HUDEP-2 (cell line): ENCODE results near the gene FMN1.

Experiments used
- DNase-seq, 76 experiments: peaks; one replicate each; lab custom pipeline; 2025; ENCODE audit not compliant: unreplicated experiment in 76 of 76; lab: John Stamatoyannopoulos, UW

FMN1 gene

DNA sequence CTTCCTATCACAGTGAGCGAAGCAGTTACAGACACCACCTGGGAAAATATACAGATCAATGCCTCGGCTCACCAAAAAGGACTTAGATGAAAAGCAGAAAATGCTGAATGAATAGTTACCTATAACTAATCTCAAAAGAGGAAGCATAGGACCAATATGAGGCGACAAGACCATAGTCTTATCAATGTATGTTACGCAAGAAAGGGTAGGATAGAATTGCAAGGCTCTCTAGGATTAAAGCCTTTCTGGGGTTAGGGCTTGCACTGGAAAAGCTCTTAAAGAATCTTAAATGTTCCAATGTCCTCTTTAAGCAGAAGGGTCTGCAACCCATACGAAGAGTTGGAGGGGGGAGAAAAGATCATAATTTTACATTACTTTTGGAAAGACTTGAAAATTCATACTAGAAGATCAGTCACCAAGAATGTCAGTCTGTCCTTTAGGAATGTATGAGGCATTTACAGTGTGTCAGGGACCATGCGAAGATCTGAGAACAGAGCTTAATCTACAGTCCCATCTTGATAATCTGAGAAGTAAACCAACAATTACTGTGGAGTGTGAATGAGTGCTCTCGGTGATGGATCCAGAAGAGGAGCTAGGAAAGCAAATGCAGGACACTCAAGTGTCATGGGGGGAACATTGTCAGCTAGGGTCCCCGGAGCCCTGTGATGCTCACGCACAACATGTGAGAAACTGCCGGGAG lies 290.8 kb downstream of the FMN1 start:
- DNase-seq, result no peak

GRCh38 chr15:32901995-32902394 lies 292.5 kb downstream of the FMN1 start:
- DNase-seq, result no peak

- DNase-seq, result no peak
Observed at GRCh38 chr15:32901192-32901591, 293.3 kb downstream of the FMN1 start.

DNA sequence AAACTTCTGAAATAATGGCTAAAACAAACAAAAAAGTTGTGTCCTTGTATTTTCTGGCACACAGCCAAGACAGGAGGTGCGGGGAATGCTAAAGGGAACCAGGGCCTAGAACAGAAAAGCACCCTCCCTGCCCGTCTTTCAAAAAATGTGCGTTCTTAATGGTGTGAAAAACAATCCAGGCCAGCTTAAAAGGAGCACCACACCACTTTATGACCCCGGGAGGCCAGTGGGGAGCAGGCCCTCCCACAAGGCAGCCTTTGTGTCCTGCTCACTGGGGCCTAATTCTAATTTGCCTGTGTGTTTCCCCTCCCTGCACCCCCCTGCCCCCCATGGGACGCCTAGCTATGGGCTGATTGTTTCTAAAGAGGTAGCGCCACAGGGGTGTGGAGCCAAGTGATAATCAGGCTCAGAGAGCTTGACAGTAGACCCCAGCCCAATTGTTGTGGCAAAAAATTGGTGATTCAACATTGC lies 295.4 kb downstream of the FMN1 start:
- DNase-seq, result no peak

DNA sequence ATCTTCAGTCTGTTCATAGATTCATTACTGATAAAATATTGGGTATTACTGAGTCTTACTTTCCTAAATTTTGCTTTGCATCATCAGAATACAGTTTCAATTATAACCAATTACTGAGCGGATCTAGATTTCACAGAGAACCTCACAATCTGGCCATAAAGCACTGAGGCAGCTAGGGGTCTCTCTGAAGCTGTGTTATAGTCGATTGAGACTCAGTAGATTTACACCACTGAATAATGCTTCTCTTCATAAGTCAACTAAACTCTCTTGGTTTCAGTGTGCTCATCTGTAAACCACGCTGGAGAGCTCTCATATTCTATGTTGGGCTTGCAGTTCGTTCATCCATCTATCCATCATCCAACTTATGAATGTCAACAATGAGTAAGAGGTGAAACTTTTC lies 296.1 kb downstream of the FMN1 start:
- no peak for DNase-seq

GRCh38 chr15:32893421-32893820 lies 301.1 kb downstream of the FMN1 start:
- no peak for DNase-seq

DNA sequence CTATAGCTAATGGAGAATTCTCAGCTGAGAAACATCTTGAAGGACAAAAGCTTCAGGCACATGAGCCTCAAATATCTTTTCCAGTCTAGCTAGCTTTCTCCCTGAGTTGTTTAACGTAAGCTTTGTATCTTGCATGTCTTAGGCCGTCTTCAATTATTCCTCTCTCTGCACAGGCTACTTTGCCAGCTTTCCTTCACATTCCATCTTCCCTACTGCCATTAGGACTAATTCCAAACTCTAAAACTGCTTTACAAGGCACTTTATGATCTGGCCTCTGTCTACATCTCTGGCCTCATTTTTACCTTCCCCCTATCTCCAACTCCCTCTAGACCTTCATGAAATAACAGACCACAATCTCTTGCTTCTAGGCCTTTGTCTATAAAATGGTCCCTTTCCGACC lies 305.3 kb downstream of the FMN1 start:
- DNase-seq, result no peak

DNA sequence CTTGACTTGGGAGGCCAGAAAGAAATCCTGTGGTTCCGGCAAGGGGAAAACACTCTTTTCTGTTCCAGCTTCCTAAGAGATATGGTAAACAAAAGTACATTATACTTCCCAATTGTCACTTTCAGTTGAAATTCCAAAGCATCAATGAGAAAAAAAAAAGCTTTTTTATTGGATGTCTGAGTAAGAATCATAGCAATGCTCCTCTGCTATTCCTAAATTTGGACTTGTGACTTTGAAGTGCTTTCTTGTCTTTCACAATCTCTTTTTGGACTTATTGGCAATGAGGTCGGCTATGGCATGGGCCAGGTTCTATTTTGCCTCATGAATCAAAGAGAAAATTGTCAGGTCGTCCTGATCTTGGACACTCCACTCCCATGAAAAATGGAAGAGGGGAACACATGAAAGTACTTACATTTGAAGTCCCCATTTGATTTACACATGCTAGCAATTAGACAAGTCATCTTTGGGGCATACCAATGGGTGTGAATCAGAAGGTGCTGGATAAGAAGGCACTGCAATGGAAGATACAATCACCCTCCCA lies 306.2 kb downstream of the FMN1 start:
- no peak for DNase-seq

DNA sequence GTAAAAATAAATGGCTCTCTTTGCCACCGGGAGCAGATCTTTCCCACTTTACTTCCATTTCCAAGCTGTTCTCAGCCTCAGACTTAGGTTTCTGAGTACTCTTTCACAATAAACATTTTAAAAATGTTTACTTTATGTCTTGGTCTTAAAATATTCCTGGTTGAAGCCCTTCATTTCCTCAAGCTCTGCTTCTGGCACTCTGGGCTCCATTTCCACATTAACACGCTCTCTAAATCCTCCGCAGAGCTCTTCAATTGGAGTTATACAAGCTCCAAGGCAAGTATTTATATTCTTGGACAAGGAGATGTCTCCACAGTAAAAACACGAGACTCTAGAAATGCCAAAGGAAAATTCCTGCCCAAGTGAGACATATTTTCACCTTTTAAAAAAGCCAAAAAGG lies 307.4 kb downstream of the FMN1 start:
- DNase-seq, result no peak

DNA sequence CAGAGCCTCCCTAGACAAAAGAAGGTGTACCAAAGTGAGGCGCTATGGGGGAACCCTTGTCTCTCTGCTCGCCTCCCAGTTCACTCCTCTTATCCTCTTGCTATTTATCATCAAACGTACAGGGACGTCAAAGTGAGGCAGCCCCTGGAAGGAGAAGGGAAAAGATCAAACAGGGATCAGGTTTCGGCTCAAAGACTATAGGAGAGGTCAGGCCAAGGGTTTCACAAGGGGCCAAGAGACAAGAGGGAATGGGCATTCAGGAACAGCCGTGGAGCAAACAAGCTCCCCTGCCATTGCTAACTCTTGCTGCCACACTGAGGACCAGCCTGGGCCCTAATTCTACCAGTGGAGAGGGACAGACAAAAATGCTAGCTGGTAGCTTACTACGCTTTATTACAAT lies 308.1 kb downstream of the FMN1 start:
- no peak for DNase-seq

DNA sequence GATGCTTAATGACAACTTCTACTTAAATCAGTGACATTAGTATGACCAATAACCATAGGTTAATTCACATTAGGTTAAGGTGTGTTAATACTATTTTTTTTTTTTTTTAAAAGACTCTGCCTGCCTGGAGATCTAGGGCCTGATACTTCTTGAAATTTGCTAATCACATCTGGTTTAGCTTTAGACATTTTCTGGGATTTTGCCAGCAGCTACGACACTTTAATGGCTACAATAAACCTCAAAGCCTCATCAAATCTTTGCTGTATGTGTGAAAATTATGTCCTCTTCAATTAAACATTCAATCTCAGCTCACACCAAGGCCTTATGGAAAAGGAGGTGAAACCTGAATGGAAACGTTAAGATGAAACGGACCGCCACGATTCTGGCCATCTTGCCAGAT lies 308.8 kb downstream of the FMN1 start:
- DNase-seq, result no peak

DNA sequence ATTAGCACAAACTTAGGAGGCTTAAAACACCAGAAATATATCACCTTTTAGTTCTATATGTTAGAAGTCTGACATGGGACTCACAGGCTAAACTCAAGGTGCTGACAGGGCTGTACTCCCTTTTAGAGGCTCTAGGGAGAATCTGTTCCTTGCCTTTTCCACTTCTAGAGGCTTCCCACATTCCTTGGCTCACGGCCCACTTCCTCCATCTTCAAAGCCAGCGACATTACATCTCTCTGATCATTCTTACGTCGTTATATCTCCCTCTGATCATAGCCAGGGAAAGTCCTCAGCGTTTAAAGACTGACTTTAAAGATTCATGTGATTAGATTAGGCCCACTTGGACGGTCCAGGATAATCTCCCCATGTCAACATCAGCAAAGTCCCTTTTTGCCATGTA lies 310.4 kb downstream of the FMN1 start:
- no peak for DNase-seq

- DNase-seq, result no peak
Observed at GRCh38 chr15:32882955-32883354, 311.6 kb downstream of the FMN1 start.

- DNase-seq, result peak in 2 of 76 experiments; percentile 3 to 11
Observed at GRCh38 chr15:32881528-32881927, 313.0 kb downstream of the FMN1 start.

DNA sequence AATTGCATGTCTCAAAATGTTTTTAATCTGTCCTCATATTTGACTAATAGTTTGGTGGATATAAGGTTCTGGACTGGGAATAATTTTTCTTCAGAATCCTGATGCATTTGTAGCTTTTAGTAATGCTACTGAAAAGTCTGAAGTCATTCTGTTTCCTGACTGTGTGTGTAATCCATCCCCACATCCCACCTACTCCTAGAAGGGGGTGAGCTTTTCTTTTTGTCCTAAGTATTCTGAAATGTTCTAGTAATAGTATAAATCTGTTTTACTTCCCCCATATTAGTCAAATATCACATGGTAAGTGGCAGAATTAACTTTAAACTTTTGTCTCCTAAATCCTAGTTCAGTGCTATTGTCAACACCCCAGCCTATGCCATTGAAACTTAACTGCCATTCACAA lies 313.9 kb downstream of the FMN1 start:
- DNase-seq, result no peak

GRCh38 chr15:32879980-32880379 lies 314.5 kb downstream of the FMN1 start:
- no peak for DNase-seq

DNA sequence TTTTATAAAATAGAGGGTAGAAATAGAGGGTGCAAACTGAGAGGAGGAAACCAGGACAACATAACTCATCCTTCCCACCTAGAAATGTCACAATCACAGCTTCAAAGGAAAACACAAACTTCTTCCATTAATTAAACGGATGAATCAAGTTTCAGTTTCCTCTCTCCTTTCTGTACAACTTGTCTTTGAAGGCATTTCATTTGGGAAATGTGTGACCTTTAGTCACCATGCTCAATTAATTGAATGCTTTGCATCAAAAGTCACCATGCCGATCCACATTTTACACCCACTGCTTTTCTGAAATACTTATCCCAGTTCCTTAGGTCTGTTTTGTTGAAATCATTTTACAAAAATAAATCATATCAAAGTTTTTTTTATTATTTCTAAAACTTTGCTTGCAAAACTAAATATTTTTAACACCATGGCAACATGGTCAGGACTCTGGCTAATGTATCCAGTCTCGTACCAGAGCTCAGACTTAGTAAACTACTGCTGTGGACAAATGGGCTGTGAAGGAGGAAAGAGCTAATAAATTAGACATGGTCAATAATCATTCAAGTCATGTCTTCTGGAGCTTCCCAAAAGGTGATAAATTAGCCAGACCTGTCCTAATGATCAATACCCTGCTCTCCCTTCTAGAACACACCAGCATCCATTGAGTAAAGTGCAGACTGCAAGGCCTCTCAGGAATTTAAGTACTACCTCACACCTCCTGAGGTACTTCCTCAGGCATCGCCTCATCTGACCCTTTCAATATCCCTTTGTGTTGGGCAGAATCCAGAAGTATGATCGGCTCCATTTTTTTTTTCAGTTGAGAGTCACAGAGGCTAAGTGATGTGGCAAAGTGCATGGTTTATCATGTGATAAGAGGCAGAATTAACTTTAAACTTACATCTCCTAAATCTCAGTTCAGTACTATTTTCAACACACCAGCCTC lies 315.4 kb downstream of the FMN1 start:
- DNase-seq, result no peak

- no peak for DNase-seq
Observed at GRCh38 chr15:32878342-32878741, 316.2 kb downstream of the FMN1 start.

GRCh38 chr15:32877252-32878019 lies 317.1 kb downstream of the FMN1 start:
- no peak for DNase-seq

DNA sequence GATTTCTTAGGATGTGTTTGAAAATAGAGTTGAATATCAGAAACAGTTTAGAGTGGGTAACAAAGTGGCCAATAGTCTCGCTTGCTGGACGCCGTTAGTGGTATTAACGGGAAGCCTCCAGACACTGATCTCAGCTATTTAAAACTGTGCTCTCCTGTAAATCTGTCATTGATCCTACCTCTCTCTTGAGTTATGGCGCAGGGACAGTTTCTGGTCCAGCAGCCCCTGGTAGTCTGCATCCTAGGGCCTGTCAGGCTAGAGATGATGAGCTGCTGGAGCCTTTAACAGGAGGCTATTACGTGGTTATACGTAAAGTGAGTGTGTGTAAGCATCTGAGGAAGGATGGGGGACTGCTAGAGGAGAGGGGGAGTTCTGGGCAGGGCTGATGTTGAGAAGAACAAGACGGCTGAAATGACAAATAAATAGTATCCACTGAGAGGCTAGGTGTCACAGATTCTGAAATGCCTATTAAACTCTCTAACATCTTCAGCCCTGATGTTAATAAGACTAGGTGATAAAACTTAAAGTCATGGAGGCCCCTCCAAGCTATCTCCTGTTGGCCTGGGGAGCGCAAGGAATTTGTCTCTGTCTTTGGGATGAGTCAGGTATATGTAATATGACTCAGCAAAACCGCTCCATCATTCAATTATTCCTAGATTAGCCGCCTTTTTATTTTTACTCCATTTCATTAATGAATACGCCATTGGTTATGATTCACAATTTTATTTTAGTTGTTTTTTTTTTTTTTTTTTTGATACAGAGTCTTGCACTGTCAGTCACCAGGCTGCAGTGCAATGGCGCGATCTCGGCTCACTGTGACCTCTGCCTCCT lies 321.0 kb downstream of the FMN1 start:
- no peak for DNase-seq
